Measurements from ENCODE around the gene SLC6A3. TPM values are rescaled to one million over a fixed set of nuclear protein-coding genes. Genes with fewer than 3 reads are reported as not detected.

The SLC6A3 gene
- total RNA-seq, 1 donor from 2014 or later, result not detected

GRCh38 chr5:1430121-1430795 is 15.0 kb downstream of the SLC6A3 start:
- peak; percentile 60 for DNase-seq (ENCODE audit: low spot score)
- Mint-ChIP-seq H3K36me3 (ENCODE audit: low read depth) (peaks cover 14% of the 10 kb centered on the region), H3K4me1 (ENCODE audit: low read depth) (no peaks in the 10 kb centered on the region), H3K27me3 (ENCODE audit: low read depth) (peaks cover 7% of the 10 kb centered on the region), H3K4me3 (ENCODE audit: unreplicated experiment) (no peak overlapping the region), H3K9me3 (ENCODE audit: low read depth) (peaks cover 49% of the 10 kb centered on the region), H3K27ac (ENCODE audit: unreplicated experiment) (no peak overlapping the region)
- TF ChIP-seq CTCF (IDR thresholded peaks at IDR 0.05), result no peak

- DNase-seq (ENCODE audit: low spot score), result peak; percentile 28
- TF ChIP-seq CTCF (IDR thresholded peaks at IDR 0.05), result no peak
- no peak overlapping the region for H3K27ac Mint-ChIP-seq (ENCODE audit: unreplicated experiment)
- peaks cover 52% of the 10 kb centered on the region for H3K9me3 Mint-ChIP-seq (ENCODE audit: low read depth)
- H3K27me3 Mint-ChIP-seq (ENCODE audit: low read depth), result peaks cover 10% of the 10 kb centered on the region
- H3K36me3 Mint-ChIP-seq (ENCODE audit: low read depth), result peaks cover 14% of the 10 kb centered on the region
- no peaks in the 10 kb centered on the region for H3K4me1 Mint-ChIP-seq (ENCODE audit: low read depth)
- H3K4me3 Mint-ChIP-seq (ENCODE audit: unreplicated experiment), result no peak overlapping the region
Observed at GRCh38 chr5:1429496-1429895, 15.7 kb downstream of the SLC6A3 start.

GRCh38 chr5:1429066-1429465 is 16.2 kb downstream of the SLC6A3 start:
- Mint-ChIP-seq H3K4me3 (ENCODE audit: unreplicated experiment) (no peak overlapping the region), H3K9me3 (ENCODE audit: low read depth) (peaks cover 52% of the 10 kb centered on the region)
- no peak for TF ChIP-seq CTCF (IDR thresholded peaks at IDR 0.05)

DNA sequence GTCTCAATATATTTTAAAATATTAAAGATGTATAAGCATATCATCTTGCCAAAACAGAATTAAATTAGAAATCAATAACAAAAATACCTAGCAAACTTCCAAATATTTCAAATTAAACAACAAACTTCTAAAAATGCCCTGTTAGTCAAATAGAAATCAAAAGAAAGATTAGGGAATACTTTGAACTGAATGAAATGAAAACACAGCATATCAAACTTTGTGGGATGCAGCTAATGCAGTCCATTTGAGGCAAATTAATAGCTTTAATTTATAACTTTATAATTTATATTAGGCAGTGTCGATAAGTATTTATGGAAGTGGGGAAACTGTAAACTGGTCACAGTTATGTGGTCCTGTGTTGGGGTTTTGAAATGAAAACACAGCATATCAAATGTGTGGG is 17.1 kb downstream of the SLC6A3 start:
- Mint-ChIP-seq H3K27ac (ENCODE audit: unreplicated experiment) (no peak overlapping the region), H3K36me3 (ENCODE audit: low read depth) (peaks cover 10% of the 10 kb centered on the region), H3K27me3 (ENCODE audit: low read depth) (peaks cover 10% of the 10 kb centered on the region), H3K9me3 (ENCODE audit: low read depth) (peaks cover 46% of the 10 kb centered on the region), H3K4me1 (ENCODE audit: low read depth) (no peaks in the 10 kb centered on the region), H3K4me3 (ENCODE audit: unreplicated experiment) (no peak overlapping the region)
- no peak for TF ChIP-seq CTCF (IDR thresholded peaks at IDR 0.05)
- DNase-seq (ENCODE audit: low spot score), result no peak

More at GRCh38 chr5:1429066-1429465, 16.2 kb downstream of the SLC6A3 start:
- Mint-ChIP-seq H3K36me3 (ENCODE audit: low read depth) (peaks cover 14% of the 10 kb centered on the region), H3K27ac (ENCODE audit: unreplicated experiment) (no peak overlapping the region), H3K27me3 (ENCODE audit: low read depth) (peaks cover 10% of the 10 kb centered on the region), H3K4me1 (ENCODE audit: low read depth) (no peaks in the 10 kb centered on the region)
- DNase-seq (ENCODE audit: low spot score), result peak; percentile 15

GRCh38 chr5:1424716-1425115 is 20.5 kb downstream of the SLC6A3 start:
- peaks cover 37% of the 10 kb centered on the region for H3K9me3 Mint-ChIP-seq (ENCODE audit: low read depth)
- no peak for TF ChIP-seq CTCF (IDR thresholded peaks at IDR 0.05)
- DNase-seq (ENCODE audit: low spot score), result no peak
- H3K4me3 Mint-ChIP-seq (ENCODE audit: unreplicated experiment), result no peak overlapping the region
- peaks cover 10% of the 10 kb centered on the region for H3K4me1 Mint-ChIP-seq (ENCODE audit: low read depth)
- peaks cover 10% of the 10 kb centered on the region for H3K27me3 Mint-ChIP-seq (ENCODE audit: low read depth)
- H3K27ac Mint-ChIP-seq (ENCODE audit: unreplicated experiment), result no peak overlapping the region
- H3K36me3 Mint-ChIP-seq (ENCODE audit: low read depth), result peaks cover 10% of the 10 kb centered on the region

Measured in chondrocyte (in vitro differentiated cells).